HUES48 (cell line): ENCODE results near the gene EPG5.

ENCODE experiments used
- H3K27ac ChIP-seq: one replicate; pipeline ENCODE4 v1.7.0; 2013; ENCODE audit warnings: low read depth, low read length, inconsistent platforms
- H3K27me3 ChIP-seq: 2 replicates; pipeline ENCODE4 v1.6.1; 2013; ENCODE audit warnings: mild to moderate bottlenecking, low read length; ENCODE audit not compliant: control insufficient read depth, insufficient read depth
- H3K36me3 ChIP-seq: 2 replicates; pipeline ENCODE4 v1.6.1; 2013; ENCODE audit warnings: low read length; ENCODE audit not compliant: control insufficient read depth, insufficient read depth
- H3K4me1 ChIP-seq: 2 replicates; pipeline ENCODE4 v1.6.1; 2013; ENCODE audit warnings: mild to moderate bottlenecking, low read length; ENCODE audit not compliant: control insufficient read depth, insufficient read depth
- H3K4me3 ChIP-seq: 2 replicates; pipeline ENCODE4 v1.5.1; 2013; ENCODE audit warnings: mild to moderate bottlenecking, low read depth, low read length
- H3K9ac ChIP-seq: 2 replicates; pipeline ENCODE4 v1.6.1; 2013; ENCODE audit warnings: mild to moderate bottlenecking, low read depth, low read length, moderate library complexity
- H3K9me3 ChIP-seq: 2 replicates; pipeline ENCODE4 v1.6.1; 2013; ENCODE audit warnings: low read length; ENCODE audit not compliant: control insufficient read depth, insufficient read depth

The EPG5 gene

DNA sequence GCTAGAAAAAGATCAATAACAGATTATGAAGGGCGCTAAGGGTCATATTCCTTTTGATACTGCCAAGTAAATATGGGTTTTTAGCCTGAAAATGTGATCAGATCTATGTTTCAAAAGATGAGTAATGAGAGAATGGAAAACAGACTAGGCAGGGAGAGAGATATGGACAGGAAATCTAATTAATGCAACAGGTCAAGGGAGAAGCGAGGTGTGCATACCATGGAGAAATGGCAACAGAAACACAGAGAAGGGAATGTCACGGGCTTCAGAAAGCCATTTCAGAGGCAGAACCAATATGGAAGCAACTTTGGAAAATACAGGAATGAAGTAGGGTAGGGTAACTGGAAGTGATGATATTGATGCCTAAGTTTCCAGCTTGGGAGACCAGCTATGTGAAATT is 72.3 kb downstream of the EPG5 start:
- Histone ChIP-seq H3K36me3 (peaks cover 27% of the 10 kb centered on the region), H3K9ac (no peak overlapping the region), H3K9me3 (no peaks in the 10 kb centered on the region)

DNA sequence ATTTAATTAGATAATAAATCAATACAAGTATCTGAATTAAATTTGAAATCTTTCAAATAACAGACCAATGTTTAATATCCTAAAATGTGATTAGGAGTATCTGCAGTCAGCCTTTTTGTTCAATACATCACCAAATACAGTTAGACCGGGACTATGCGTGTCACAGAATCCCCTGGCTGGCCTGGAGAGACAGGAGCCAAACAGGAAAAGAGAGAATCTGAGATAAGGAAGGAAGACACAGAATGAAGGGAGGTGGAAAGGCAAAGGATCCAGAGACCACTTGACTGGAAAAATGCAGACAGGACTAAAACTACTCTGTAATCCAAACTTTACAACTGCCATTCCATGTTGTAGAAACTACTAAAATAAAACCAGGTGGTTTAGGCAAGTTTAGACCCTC is 75.3 kb downstream of the EPG5 start:
- Histone ChIP-seq H3K27me3 (no peaks in the 10 kb centered on the region), H3K36me3 (peaks cover 21% of the 10 kb centered on the region; the same call in 1 of the 2 replicates), H3K27ac (no peak overlapping the region), H3K9me3 (no peaks in the 10 kb centered on the region), H3K4me1 (no peaks in the 10 kb centered on the region), H3K4me3 (no peak overlapping the region), H3K9ac (no peak overlapping the region)

More for the DNA sequence above, 72.3 kb downstream of the EPG5 start:
- Histone ChIP-seq H3K4me3 (no peak overlapping the region), H3K27me3 (no peaks in the 10 kb centered on the region), H3K4me1 (no peaks in the 10 kb centered on the region), H3K27ac (no peak overlapping the region)

DNA sequence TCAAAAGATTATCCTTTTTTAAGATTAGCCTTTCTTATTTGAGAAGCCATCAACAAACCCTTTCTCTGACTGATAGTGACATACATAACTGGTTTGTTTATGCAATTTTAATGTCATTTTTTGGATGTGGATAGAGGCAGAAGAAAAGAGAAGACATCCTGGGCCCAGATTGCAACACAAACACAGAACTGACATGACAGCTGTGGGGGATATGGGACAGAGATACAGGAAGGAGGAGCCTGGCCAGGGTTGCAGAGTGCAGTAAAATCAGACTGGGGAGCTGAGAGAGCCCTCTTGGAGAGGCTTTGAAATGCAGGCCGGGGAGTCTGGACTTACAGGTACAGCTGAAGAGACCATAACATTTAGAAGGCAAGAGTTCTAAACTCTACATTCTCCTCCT is 76.5 kb downstream of the EPG5 start:
- Histone ChIP-seq H3K27ac (no peak overlapping the region), H3K4me3 (no peak overlapping the region), H3K4me1 (no peaks in the 10 kb centered on the region), H3K9ac (no peak overlapping the region), H3K9me3 (no peaks in the 10 kb centered on the region), H3K36me3 (peaks cover 18% of the 10 kb centered on the region; the same call in 1 of the 2 replicates), H3K27me3 (no peaks in the 10 kb centered on the region)

DNA sequence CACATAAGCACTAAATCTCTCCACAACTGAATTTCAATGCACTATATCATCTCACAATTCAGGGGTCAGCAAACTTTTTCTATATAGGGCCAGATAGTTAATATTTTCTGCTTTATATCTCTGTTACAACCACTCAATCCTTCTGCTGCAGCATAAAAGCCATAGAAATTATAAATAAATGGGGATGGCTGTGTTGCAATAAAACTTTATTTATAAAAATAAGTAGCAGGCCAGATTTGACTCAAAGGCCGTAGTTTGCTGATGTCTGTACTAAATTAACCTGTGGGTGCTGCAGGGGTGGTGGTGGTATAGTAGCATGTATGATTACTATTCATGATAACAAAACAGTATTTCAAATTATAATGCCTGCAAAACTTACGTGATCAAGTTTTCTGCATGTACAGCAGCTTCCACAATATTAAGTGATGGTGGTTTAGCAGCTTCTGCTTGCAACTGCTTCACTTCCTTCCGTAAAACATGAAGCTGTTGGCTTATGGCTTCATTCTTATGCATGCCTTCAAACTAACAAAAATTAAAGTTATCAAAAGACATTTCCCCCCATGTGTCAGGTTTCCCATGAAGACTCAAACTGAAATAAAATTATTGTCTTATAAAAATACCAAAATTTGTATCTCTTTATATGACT is 77.6 kb downstream of the EPG5 start:
- H3K9ac ChIP-seq, result no peak overlapping the region
- no peak overlapping the region for H3K4me3 ChIP-seq
- H3K36me3 ChIP-seq, result peaks cover 17% of the 10 kb centered on the region; the same call in 1 of the 2 replicates
- H3K9me3 ChIP-seq, result no peaks in the 10 kb centered on the region
- no peaks in the 10 kb centered on the region for H3K27me3 ChIP-seq
- H3K4me1 ChIP-seq, result no peaks in the 10 kb centered on the region
- H3K27ac ChIP-seq, result no peak overlapping the region

DNA sequence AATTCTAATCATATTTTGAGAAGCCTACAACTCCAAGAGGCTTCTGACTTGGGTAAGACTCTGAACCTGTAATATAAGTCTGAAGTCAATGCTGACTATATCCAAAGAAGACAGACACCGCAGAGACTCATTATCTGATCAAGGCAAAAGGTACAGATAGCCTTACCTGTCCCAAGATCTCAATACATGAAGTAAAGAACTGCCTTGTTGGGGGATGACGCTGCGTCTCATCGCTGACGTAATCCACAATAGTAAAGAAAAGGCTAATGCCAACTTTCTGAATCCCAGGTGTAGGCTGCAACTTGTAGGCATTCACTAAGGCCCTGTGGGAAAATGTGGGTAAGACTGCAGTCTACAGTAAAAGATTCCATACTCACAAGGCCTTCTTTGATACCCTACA is 79.5 kb downstream of the EPG5 start:
- Histone ChIP-seq H3K4me3 (no peak overlapping the region), H3K4me1 (no peaks in the 10 kb centered on the region), H3K36me3 (peaks cover 24% of the 10 kb centered on the region; the same call in 1 of the 2 replicates), H3K27me3 (no peaks in the 10 kb centered on the region), H3K9me3 (no peaks in the 10 kb centered on the region), H3K9ac (no peak overlapping the region), H3K27ac (no peak overlapping the region)

DNA sequence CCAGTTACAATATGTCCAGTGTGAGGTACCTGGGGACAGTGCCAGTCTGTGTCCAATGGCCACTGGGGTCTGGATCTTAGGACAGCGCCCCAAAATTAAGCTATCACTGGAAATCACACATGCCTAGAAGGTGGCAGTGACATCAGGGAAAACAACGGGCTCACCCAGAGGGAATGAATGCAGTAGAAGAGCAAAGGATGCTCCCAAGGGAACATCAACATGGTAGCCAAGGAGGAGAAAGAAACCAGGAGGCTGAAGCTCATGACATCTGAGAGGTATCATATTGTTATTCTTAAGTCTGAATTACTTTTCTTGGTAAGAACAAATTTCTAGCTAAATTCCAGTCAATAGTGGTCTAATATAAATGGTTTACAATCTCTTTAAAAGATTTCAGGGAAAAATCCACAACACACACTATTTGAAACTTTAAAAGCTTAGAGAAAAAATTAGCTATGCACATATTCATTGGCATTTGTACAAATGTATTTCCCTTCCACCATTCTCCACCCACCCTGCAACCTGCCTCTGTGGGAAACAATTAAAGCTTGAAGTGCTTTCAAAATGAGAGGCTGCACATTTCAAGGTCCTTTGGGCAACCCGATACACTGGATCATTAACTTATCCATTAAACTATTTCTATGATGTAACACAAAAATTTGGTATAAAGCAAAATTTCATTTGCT is 86.1 kb downstream of the EPG5 start:
- Histone ChIP-seq H3K9me3 (no peaks in the 10 kb centered on the region), H3K27me3 (no peaks in the 10 kb centered on the region), H3K27ac (no peak overlapping the region), H3K4me3 (no peak overlapping the region), H3K4me1 (no peaks in the 10 kb centered on the region), H3K36me3 (peaks cover 34% of the 10 kb centered on the region), H3K9ac (no peak overlapping the region)

DNA sequence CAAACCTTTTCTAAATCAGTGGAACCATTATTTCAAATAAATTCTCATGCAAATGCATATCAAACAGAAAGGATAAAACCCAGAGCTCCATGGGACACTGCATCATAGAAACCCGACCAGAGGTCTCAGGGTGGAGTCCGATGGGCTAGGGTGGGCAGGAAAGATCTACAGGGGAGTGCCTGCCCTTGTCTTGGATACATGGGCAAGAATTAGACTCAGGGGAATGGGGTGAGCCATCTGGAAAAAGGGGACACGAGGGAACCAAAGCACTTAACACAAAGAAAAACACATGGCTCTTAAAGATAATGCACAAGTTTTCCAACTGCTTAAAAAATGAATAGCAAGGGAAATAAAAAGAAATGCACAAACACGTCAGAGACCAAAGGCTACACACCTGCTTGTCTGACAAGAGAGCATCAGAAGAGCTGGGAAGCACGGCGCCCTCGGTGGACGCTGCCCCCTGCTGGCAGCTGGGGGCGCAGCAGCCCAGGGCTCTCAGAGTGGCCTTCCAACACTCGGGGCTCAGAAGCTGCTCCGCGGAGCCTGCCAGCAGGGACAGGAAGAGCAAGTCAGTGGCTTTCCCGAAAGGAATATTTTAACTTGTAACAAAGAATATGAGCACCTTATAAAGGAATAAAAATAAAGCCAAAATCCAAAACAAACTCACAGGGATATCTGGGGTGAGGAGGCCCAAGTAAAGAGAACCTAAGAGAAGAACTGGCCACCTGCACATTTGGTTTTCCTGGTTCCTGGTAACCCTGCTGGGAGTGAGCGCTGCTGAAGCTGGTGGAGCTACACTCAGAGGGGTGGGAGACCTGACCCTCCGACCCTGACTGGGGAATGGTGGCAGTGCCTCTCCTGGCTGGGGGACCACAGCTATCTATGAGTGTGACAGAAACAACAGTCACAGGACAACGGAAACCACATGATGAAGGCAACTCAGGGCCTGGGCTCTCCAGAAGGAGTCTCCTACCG is 87.2 kb downstream of the EPG5 start:
- no peak overlapping the region for H3K9ac ChIP-seq
- no peak overlapping the region for H3K27ac ChIP-seq
- no peaks in the 10 kb centered on the region for H3K9me3 ChIP-seq
- no peaks in the 10 kb centered on the region for H3K27me3 ChIP-seq
- H3K4me1 ChIP-seq, result no peaks in the 10 kb centered on the region
- H3K36me3 ChIP-seq, result peaks cover 40% of the 10 kb centered on the region
- no peak overlapping the region for H3K4me3 ChIP-seq

DNA sequence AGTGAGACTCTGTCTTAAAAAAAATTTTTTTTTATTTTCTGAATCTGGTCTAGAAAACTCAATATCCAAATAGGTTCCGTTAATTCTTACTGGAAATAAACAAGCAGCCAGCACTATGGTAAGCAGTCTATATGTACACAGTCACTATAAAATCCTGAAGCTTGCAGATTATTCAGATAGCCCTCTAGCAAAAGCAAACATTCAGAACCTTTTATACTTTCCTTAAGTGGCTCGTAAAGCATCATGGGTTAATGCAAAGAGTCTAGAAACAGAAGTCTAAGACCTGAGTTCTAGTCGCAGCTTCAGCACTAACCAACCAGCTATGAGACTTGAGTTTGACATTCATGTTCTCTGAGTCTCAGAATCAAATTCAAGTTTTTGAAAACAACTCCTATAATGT is 89.7 kb downstream of the EPG5 start:
- Histone ChIP-seq H3K9ac (no peak overlapping the region), H3K4me1 (no peaks in the 10 kb centered on the region), H3K36me3 (peaks cover 40% of the 10 kb centered on the region), H3K4me3 (no peak overlapping the region), H3K27ac (no peak overlapping the region), H3K27me3 (no peaks in the 10 kb centered on the region), H3K9me3 (no peaks in the 10 kb centered on the region)

DNA sequence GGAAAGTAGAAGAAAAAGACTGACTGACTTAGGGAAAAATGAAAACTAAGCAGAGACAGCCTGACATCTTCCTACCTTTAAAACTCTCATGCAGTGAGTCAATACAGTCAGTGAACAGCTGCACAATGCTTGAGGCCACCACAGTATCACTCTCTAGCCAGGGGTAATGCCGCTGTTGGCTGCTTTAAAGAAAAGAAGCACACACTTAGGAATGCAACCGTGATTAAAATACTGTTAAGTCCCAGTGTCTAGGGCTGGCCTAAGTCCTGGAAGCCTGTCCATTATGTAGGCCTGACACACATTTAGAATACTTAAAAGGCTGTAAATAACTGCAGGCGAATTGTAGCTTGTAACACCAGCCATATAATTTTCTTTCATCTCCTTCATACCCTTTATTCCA is 91.0 kb downstream of the EPG5 start:
- no peak overlapping the region for H3K4me3 ChIP-seq
- no peak overlapping the region for H3K27ac ChIP-seq
- no peaks in the 10 kb centered on the region for H3K4me1 ChIP-seq
- peaks cover 33% of the 10 kb centered on the region for H3K36me3 ChIP-seq
- no peaks in the 10 kb centered on the region for H3K27me3 ChIP-seq
- no peaks in the 10 kb centered on the region for H3K9me3 ChIP-seq
- no peak overlapping the region for H3K9ac ChIP-seq

DNA sequence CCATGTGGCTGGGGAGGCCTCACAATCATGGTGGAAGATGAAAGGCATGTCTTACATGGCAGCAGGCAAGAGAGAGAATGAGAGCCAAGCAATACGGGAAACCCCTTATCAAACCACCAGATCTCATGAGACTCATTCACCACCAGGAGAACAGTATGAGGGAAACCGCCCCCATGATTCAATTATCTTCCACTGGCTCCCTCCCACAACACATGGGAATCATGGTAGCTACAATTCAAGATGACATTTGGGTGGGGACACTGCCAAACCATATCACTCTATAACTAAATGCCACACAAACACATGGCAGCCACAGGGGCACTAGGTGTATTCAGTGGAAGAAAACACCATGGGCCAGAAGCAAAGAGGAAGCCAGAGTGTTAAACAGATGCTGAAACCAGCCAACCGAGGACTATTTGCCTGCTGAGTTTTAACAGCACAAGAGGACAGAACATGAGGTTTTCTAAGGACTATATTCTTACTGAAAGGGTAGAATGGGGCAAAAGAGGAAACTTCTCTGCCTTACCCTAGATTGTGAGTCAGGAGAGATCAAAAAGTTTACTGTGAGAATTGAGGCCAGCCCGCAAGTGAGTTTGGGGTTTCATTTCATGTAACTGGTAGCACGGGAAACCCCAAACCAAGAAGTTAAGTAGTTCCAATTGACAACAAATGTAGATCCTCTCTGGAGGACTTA is 92.5 kb downstream of the EPG5 start:
- no peaks in the 10 kb centered on the region for H3K4me1 ChIP-seq
- no peak overlapping the region for H3K27ac ChIP-seq
- H3K9me3 ChIP-seq, result no peaks in the 10 kb centered on the region
- peaks cover 43% of the 10 kb centered on the region for H3K36me3 ChIP-seq
- no peak overlapping the region for H3K9ac ChIP-seq
- no peak overlapping the region for H3K4me3 ChIP-seq
- no peaks in the 10 kb centered on the region for H3K27me3 ChIP-seq
